H9 (cell line): Measurements from ENCODE around the gene P2RX2. TPM values are rescaled to one million over a fixed set of nuclear protein-coding genes. Genes with fewer than 3 reads are reported as not detected.

ENCODE experiments used
- DNase-seq: peaks from one replicate; pipeline ENCODE4 v3.0.0-alpha.2; 2017
- H2AFZ ChIP-seq: one replicate; pipeline ENCODE4 v1.6.1; 2013; ENCODE audit warnings: mild to moderate bottlenecking, low read length, control low read depth, moderate library complexity
- H2AK5ac ChIP-seq: 2 replicates; pipeline ENCODE4 v1.6.1; 2013; ENCODE audit warnings: low read length, control low read depth, mixed read lengths; ENCODE audit not compliant: insufficient read length
- H2BK120ac ChIP-seq: one replicate; pipeline ENCODE4 v1.6.1; 2013; ENCODE audit warnings: low read depth, mild to moderate bottlenecking, low read length, control low read depth, inconsistent platforms; ENCODE audit not compliant: poor library complexity, severe bottlenecking
- H2BK12ac ChIP-seq: 2 replicates; pipeline ENCODE4 v1.6.1; 2013; ENCODE audit warnings: low read length, control low read depth, mixed read lengths, low read depth; ENCODE audit not compliant: insufficient read length
- H2BK15ac ChIP-seq: 2 replicates; pipeline ENCODE4 v1.6.1; 2013; ENCODE audit warnings: low read depth, low read length, control low read depth
- H2BK20ac ChIP-seq: one replicate; pipeline ENCODE4 v1.6.1; 2013; ENCODE audit warnings: low read depth, mild to moderate bottlenecking, low read length, control low read depth, inconsistent platforms; ENCODE audit not compliant: poor library complexity, severe bottlenecking
- H2BK5ac ChIP-seq: 2 replicates; pipeline ENCODE4 v1.6.1; 2013; ENCODE audit warnings: low read length, control low read depth, mixed read lengths; ENCODE audit not compliant: insufficient read length
- H3K14ac ChIP-seq: 2 replicates; pipeline ENCODE4 v1.6.1; 2013; ENCODE audit warnings: low read length, control low read depth; ENCODE audit not compliant: insufficient read depth
- H3K18ac ChIP-seq: 2 replicates; pipeline ENCODE4 v1.6.1; 2013; ENCODE audit warnings: low read depth, mild to moderate bottlenecking, mixed read lengths, low read length, control low read depth; ENCODE audit not compliant: insufficient read length
- H3K23ac ChIP-seq: 2 replicates; pipeline ENCODE4 v1.6.1; 2013; ENCODE audit warnings: low read length, control low read depth, mixed read lengths, low read depth; ENCODE audit not compliant: insufficient read length
- H3K23me2 ChIP-seq: 2 replicates; pipeline ENCODE4 v1.6.1; 2013; ENCODE audit warnings: low read depth, mild to moderate bottlenecking, mixed read lengths, low read length, control low read depth; ENCODE audit not compliant: insufficient read length, poor library complexity, severe bottlenecking
- H3K27ac ChIP-seq: 2 replicates; pipeline ENCODE4 v1.5.1; 2013; ENCODE audit warnings: low read length, control low read depth, mixed read lengths, low read depth; ENCODE audit not compliant: insufficient read length
- H3K27me3 ChIP-seq: 2 replicates; pipeline ENCODE4 v1.6.1; 2013; ENCODE audit warnings: low read length, control low read depth, inconsistent platforms; ENCODE audit not compliant: insufficient read depth
- H3K4ac ChIP-seq: 2 replicates; pipeline ENCODE4 v1.6.1; 2013; ENCODE audit warnings: low read depth, mild to moderate bottlenecking, control low read depth, inconsistent platforms, low read length, moderate library complexity
- H3K4me1 ChIP-seq: 2 replicates; pipeline ENCODE4 v1.6.1; 2013; ENCODE audit warnings: low read length, control low read depth, inconsistent platforms; ENCODE audit not compliant: insufficient read depth
- H3K4me2 ChIP-seq: 2 replicates; pipeline ENCODE4 v1.6.1; 2013; ENCODE audit warnings: low read length, control low read depth, mixed read lengths; ENCODE audit not compliant: insufficient read length, insufficient read depth
- H3K56ac ChIP-seq: 2 replicates; pipeline ENCODE4 v1.6.1; 2013; ENCODE audit warnings: low read depth, mild to moderate bottlenecking, mixed read lengths, low read length, control low read depth; ENCODE audit not compliant: insufficient read length
- H3K79me1 ChIP-seq: 2 replicates; pipeline ENCODE4 v1.6.1; 2013; ENCODE audit warnings: low read depth, mild to moderate bottlenecking, moderate library complexity, low read length, control low read depth, inconsistent platforms; ENCODE audit not compliant: insufficient read depth, poor library complexity, severe bottlenecking
- H3K79me2 ChIP-seq: 2 replicates; pipeline ENCODE4 v1.6.1; 2013; ENCODE audit warnings: low read length, control low read depth, inconsistent platforms; ENCODE audit not compliant: insufficient read depth
- H3K9ac ChIP-seq: 2 replicates; pipeline ENCODE4 v1.6.1; 2013; ENCODE audit warnings: low read length, control low read depth, mixed read lengths; ENCODE audit not compliant: insufficient read length; ENCODE audit errors: extremely low read depth
- H3K9me3 ChIP-seq: one replicate; pipeline ENCODE4 v1.6.1; 2013; ENCODE audit warnings: low read depth, low read length, inconsistent platforms; ENCODE audit not compliant: control insufficient read depth
- H3T11ph ChIP-seq: one replicate; pipeline ENCODE4 v1.6.1; 2013; ENCODE audit warnings: mild to moderate bottlenecking, low read length, control low read depth, inconsistent platforms
- H4K20me1 ChIP-seq: one replicate; pipeline ENCODE4 v1.6.1; 2013; ENCODE audit not compliant: control insufficient read depth, insufficient read length, insufficient read depth
- H4K5ac ChIP-seq: 2 replicates; pipeline ENCODE4 v1.6.1; 2013; ENCODE audit warnings: low read depth, mild to moderate bottlenecking, mixed read lengths, low read length, control low read depth; ENCODE audit not compliant: insufficient read length
- H4K8ac ChIP-seq: replicated peaks from 2 replicates; pipeline ENCODE4 v1.6.1; 2013; ENCODE audit warnings: low read length, control low read depth, mixed read lengths, low read depth; ENCODE audit not compliant: insufficient read length
- H4K91ac ChIP-seq: 2 replicates; pipeline ENCODE4 v1.6.1; 2013; ENCODE audit warnings: low read depth, mild to moderate bottlenecking, moderate library complexity, mixed read lengths, low read length, control low read depth; ENCODE audit not compliant: insufficient read length
- H3K27ac Mint-ChIP-seq, 3 experiments: 2 replicates in 2 of 3; 3 replicates in 1 of 3; pipeline ENCODE4 v1.8.0; 2020 to 2021; ENCODE audit warnings: mixed read lengths in 3 of 3, mild to moderate bottlenecking in 1 of 3, moderate library complexity in 1 of 3
- H3K27me3 Mint-ChIP-seq: 2 replicates; pipeline ENCODE4 v1.8.0; 2021; ENCODE audit warnings: low read depth, mild to moderate bottlenecking, moderate library complexity, mixed read lengths
- H3K36me3 Mint-ChIP-seq, 3 experiments: 2 replicates in 2 of 3; 3 replicates in 1 of 3; pipeline ENCODE4 v1.8.0; 2020 to 2021; ENCODE audit warnings: low read depth in 3 of 3, mixed read lengths in 3 of 3; ENCODE audit not compliant: insufficient read depth in 1 of 3
- H3K4me1 Mint-ChIP-seq, 2 experiments: 2 replicates each; pipeline ENCODE4 v1.8.0; 2020; ENCODE audit warnings: mixed read lengths in 2 of 2
- H3K4me3 Mint-ChIP-seq, 2 experiments: 2 replicates in 1 of 2; 3 replicates in 1 of 2; pipeline ENCODE4 v1.8.0; 2020 to 2021; ENCODE audit warnings: mild to moderate bottlenecking in 2 of 2, mixed read lengths in 2 of 2, moderate library complexity in 1 of 2
- H3K9me3 Mint-ChIP-seq, 2 experiments: 2 replicates in 1 of 2; 3 replicates in 1 of 2; pipeline ENCODE4 v1.8.0; 2020; ENCODE audit warnings: mild to moderate bottlenecking in 2 of 2, mixed read lengths in 2 of 2, moderate library complexity in 1 of 2
- WGBS: extraction: QIAGEN DNeasy Blood & Tissue Kit; methylation state at CpG from one replicate; pipeline ENCODE4 v1.1.7; 2013; ENCODE audit warnings: missing lambda C conversion rate, low lambda C conversion rate, mixed read lengths; ENCODE audit not compliant: insufficient read length; ENCODE audit errors: extremely low coverage; 5-methylcytosine and 5-hydroxymethylcytosine counted together
- total RNA-seq: library from RNA; stranded (reverse); gene quantifications from 2 replicates; pipeline ENCODE4 v1.2.1, GENCODE V29; 2021
- TF ChIP-seq, protein P1 (sequence below): fragments of 200-600 bp; sonication (generic); conservative IDR thresholded peaks from 3 replicates; pipeline ENCODE4 v1.8.0; 2021; ENCODE audit warnings: antibody characterized with exemption, mild to moderate bottlenecking

The P2RX2 gene
- total RNA-seq, 1 experiment from 2014 or later, result 1.8 TPM

DNA sequence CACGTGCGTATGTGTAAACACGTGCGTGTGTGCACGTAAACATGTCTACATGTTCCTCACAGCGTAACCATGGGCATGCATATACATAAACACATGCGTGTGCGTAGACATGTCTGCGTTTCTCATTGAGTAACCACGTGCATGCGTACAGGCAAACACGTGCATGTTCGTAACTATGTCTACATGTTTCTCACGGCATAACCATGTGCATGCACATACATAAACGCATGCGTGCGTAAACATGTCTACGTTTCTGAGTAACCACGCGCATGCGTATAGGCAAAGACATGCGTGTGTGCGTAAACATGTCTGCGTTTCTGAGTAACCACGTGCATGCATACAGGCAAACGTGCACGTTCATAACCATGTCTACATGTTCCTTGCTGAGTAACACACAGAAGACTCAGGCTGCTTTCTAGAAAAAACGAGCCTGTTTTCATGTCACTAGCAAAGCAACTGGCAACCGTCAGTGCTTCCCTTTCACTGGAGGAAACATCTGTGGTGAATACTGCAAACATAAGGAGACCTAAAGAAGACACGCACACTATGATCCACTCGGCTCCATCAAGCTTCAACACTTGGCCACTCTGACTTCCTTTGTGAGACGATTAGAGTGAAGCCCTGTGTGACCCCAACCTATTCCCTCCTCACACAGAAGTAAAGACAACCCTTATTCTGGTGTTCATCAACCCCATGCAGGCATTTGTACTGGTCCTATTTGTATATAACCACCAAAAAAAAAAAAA lies 39.7 kb downstream of the P2RX2 start:
- H3K23ac ChIP-seq, result no peak overlapping the region
- no CpG with 5 or more reads among the region's 32 CpGs for WGBS
- H3K4me1 Mint-ChIP-seq, result no peaks in the 10 kb centered on the region
- no peaks in the 10 kb centered on the region for H3K27me3 ChIP-seq
- H3K23me2 ChIP-seq, result no peaks in the 10 kb centered on the region
- H3K4me1 ChIP-seq, result no peaks in the 10 kb centered on the region
- no peak overlapping the region for H3K14ac ChIP-seq
- no peak overlapping the region for H2BK15ac ChIP-seq
- no peak overlapping the region for H4K5ac ChIP-seq
- H4K20me1 ChIP-seq, result no peaks in the 10 kb centered on the region
- H2AK5ac ChIP-seq, result no peak overlapping the region
- H3K4me3 Mint-ChIP-seq, result no peak overlapping the region
- no peak overlapping the region for H4K91ac ChIP-seq
- H2BK120ac ChIP-seq, result no peak overlapping the region
- peaks cover 44 to 94% (median 87%) of the 10 kb centered on the region in 3 experiments for H3K36me3 Mint-ChIP-seq
- no peak overlapping the region for H4K8ac ChIP-seq
- H3K27me3 Mint-ChIP-seq, result no peaks in the 10 kb centered on the region
- no peak overlapping the region for H3K4ac ChIP-seq
- no peak for DNase-seq
- H3K9me3 ChIP-seq, result no peaks in the 10 kb centered on the region
- no peaks in the 10 kb centered on the region for H3K9me3 Mint-ChIP-seq
- no peak overlapping the region for H3K27ac ChIP-seq
- H3K79me2 ChIP-seq, result no peaks in the 10 kb centered on the region
- H2BK20ac ChIP-seq, result no peak overlapping the region
- no peak overlapping the region for H3K9ac ChIP-seq
- no peak overlapping the region for H3K4me2 ChIP-seq
- no peak overlapping the region for H2BK12ac ChIP-seq
- H3K27ac Mint-ChIP-seq, result no peak overlapping the region
- no peaks in the 10 kb centered on the region for H3K79me1 ChIP-seq
- TF ChIP-seq, protein P1, sequence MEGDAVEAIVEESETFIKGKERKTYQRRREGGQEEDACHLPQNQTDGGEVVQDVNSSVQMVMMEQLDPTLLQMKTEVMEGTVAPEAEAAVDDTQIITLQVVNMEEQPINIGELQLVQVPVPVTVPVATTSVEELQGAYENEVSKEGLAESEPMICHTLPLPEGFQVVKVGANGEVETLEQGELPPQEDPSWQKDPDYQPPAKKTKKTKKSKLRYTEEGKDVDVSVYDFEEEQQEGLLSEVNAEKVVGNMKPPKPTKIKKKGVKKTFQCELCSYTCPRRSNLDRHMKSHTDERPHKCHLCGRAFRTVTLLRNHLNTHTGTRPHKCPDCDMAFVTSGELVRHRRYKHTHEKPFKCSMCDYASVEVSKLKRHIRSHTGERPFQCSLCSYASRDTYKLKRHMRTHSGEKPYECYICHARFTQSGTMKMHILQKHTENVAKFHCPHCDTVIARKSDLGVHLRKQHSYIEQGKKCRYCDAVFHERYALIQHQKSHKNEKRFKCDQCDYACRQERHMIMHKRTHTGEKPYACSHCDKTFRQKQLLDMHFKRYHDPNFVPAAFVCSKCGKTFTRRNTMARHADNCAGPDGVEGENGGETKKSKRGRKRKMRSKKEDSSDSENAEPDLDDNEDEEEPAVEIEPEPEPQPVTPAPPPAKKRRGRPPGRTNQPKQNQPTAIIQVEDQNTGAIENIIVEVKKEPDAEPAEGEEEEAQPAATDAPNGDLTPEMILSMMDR, result no peak
- H3T11ph ChIP-seq, result no peak overlapping the region
- no peak overlapping the region for H3K56ac ChIP-seq
- no peak overlapping the region for H2BK5ac ChIP-seq
- H3K18ac ChIP-seq, result no peak overlapping the region
- H2AFZ ChIP-seq, result no peak overlapping the region
